ENCODE results near the gene MCC.

Gene MCC

GRCh38 chr5:113117543-113118115, 370.6 kb downstream of the MCC start:
- no peak for DNase-seq (ENCODE audit: low read depth)
- no peak overlapping the region for H3K4me3 ChIP-seq (ENCODE audit: low read depth, low read length)

GRCh38 chr5:113115956-113116355, 372.3 kb downstream of the MCC start:
- no peak for DNase-seq (ENCODE audit: low read depth)
- no peak overlapping the region for H3K4me3 ChIP-seq (ENCODE audit: low read depth, low read length)

- DNase-seq (ENCODE audit: low read depth) = no peak
These were observed 373.2 kb downstream of the MCC start for GRCh38 chr5:113115061-113115460.

GRCh38 chr5:113114559-113114958, 373.7 kb downstream of the MCC start:
- DNase-seq (ENCODE audit: low read depth) = no peak
- no peak overlapping the region for H3K4me3 ChIP-seq (ENCODE audit: low read depth, low read length)

More at GRCh38 chr5:113115061-113115460, 373.2 kb downstream of the MCC start:
- H3K4me3 ChIP-seq (ENCODE audit: low read depth, low read length) = no peak overlapping the region

GRCh38 chr5:113112435-113112834, 375.8 kb downstream of the MCC start:
- no peak overlapping the region for H3K4me3 ChIP-seq (ENCODE audit: low read depth, low read length)
- DNase-seq (ENCODE audit: low read depth) = peak; percentile 25

DNA sequence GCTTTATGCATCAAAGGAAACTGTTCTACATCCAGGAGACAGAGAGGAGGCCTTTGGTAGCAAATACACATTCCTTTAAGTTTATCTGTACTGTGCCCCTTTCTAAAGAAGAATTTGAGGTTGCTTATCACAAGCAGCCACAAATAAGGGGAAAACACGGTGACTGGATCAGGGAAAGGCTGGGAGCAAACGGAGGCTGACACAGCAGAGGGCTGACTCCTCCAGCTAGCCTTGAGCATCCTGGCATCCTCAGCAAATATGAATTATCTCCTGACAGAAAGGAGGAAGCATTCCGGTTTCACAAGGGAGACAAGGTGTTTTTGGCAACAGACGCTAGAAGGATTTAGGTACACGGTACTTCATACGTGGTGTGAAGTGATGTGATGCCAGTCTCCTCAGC, 378.1 kb downstream of the MCC start:
- no peak for DNase-seq (ENCODE audit: low read depth)
- no peak overlapping the region for H3K4me3 ChIP-seq (ENCODE audit: low read depth, low read length)

DNA sequence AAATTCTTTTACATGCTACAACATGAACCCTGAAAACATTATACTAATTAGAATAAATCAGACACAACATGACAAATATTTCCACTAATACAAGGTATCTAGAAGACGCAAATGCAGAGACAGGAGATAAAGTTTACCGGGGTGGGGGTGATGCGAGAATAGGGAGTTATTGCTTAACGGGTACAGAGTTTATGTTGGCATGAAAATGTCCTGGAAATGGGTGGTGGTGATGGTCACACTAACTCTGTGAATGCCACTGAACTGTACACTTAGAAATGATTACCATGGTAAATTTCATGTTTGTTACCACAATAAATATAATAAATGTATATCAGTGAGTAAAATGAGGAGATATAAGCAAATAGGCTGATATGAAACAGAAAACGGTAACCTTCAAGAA, 378.9 kb downstream of the MCC start:
- no peak for DNase-seq (ENCODE audit: low read depth)
- H3K4me3 ChIP-seq (ENCODE audit: low read depth, low read length) = no peak overlapping the region

DNA sequence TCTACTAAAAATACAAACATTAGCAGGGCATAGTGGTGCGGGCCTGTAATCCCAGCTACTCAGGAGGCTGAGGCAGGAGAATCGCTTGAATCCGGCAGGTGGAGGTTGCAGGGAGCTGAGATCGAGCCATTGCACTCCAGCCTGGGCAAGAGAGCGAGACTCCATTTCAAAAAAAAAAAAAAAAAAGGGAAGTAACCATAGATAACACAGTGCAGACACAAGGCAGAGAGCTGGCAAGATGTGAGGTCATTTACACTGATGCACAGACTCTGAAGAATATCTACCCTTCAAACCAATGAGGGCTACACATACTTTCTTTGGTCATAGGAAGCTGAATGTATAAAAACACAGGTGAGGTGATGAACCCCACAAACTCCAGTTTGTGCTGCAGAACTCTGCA, 379.8 kb downstream of the MCC start:
- H3K4me3 ChIP-seq (ENCODE audit: low read depth, low read length) = no peak overlapping the region
- DNase-seq (ENCODE audit: low read depth) = no peak

GRCh38 chr5:113106821-113107220, 381.4 kb downstream of the MCC start:
- H3K4me3 ChIP-seq (ENCODE audit: low read depth, low read length) = no peak overlapping the region

GRCh38 chr5:113105693-113106280, 382.5 kb downstream of the MCC start:
- no peak for DNase-seq (ENCODE audit: low read depth)
- H3K4me3 ChIP-seq (ENCODE audit: low read depth, low read length) = no peak overlapping the region

More at GRCh38 chr5:113106821-113107220, 381.4 kb downstream of the MCC start:
- DNase-seq (ENCODE audit: low read depth) = no peak

GRCh38 chr5:113103330-113103729, 384.9 kb downstream of the MCC start:
- H3K4me3 ChIP-seq (ENCODE audit: low read depth, low read length) = no peak overlapping the region
- DNase-seq (ENCODE audit: low read depth) = no peak

DNA sequence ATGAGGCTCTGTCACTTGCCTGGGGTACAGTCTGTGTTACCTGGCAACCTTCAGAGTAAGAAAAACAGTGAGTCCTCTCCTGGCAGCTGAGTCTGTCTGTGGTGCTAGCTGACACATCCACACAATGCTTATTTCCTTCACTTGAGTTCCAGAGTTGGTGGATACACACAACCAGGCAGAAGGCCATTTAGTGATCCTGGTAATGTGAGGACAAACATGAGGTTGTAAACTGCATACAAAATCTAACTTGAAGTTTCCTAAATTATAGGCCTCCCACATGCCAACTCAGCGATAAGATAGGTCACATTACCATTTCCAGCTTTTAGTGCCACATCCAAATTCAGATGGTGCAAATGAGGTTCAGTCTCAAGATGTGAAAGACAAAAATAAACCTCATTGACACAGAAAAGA, 386.1 kb downstream of the MCC start:
- no peak overlapping the region for H3K4me3 ChIP-seq (ENCODE audit: low read depth, low read length)
- no peak for DNase-seq (ENCODE audit: low read depth)

GRCh38 chr5:113100981-113101380, 387.3 kb downstream of the MCC start:
- no peak for DNase-seq (ENCODE audit: low read depth)
- H3K4me3 ChIP-seq (ENCODE audit: low read depth, low read length) = no peak overlapping the region

DNA sequence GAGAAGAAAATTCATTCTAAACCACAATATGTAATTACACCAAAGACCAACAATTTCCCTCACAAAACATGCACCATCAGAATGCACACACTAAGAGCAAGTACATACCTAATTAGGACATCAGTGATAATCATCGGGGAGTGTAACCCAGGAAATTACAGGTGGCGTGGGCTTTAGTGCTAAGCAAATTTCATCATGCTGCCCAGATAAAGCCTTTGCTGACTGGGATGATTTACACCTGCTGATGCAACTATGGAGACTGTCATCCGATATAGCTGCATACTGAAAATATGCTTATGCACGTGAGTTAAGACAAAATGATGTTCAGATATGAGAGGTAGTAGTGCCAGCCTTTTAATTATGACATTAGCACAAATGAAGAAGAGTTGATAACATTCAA, 388.4 kb downstream of the MCC start:
- DNase-seq (ENCODE audit: low read depth) = no peak
- no peak overlapping the region for H3K4me3 ChIP-seq (ENCODE audit: low read depth, low read length)

GRCh38 chr5:113098378-113098777, 389.9 kb downstream of the MCC start:
- no peak for DNase-seq (ENCODE audit: low read depth)

GRCh38 chr5:113095831-113096230, 392.4 kb downstream of the MCC start:
- DNase-seq (ENCODE audit: low read depth) = no peak

More at GRCh38 chr5:113098378-113098777, 389.9 kb downstream of the MCC start:
- H3K4me3 ChIP-seq (ENCODE audit: low read depth, low read length) = no peak overlapping the region

GRCh38 chr5:113093558-113093957, 394.7 kb downstream of the MCC start:
- no peak for DNase-seq (ENCODE audit: low read depth)
- H3K4me3 ChIP-seq (ENCODE audit: low read depth, low read length) = no peak overlapping the region

More at GRCh38 chr5:113095831-113096230, 392.4 kb downstream of the MCC start:
- no peak overlapping the region for H3K4me3 ChIP-seq (ENCODE audit: low read depth, low read length)

- no peak overlapping the region for H3K4me3 ChIP-seq (ENCODE audit: low read depth, low read length)
- no peak for DNase-seq (ENCODE audit: low read depth)
These were observed 395.6 kb downstream of the MCC start for GRCh38 chr5:113092683-113093082.

DNA sequence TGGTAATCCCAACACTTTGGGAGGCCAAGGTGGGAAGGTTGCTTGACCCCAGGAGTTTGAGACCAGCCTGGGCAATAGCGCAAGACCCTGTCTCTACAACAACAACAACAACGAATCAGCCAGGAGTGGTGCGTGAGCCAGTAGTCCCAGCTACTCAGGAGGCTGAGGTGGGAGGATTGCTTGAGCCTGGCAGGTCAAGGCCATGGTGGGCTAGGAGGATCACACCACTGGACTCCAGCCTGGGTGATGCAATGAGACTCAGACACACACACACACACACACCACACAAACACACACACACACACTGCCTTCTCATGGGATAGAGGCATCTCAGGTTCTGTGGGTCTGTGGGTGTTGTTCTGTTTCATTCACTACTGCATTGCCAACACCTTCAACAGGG, 396.6 kb downstream of the MCC start:
- H3K4me3 ChIP-seq (ENCODE audit: low read depth, low read length) = no peak overlapping the region
- DNase-seq (ENCODE audit: low read depth) = no peak

- no peak overlapping the region for H3K4me3 ChIP-seq (ENCODE audit: low read depth, low read length)
- DNase-seq (ENCODE audit: low read depth) = no peak
These were observed 397.7 kb downstream of the MCC start for GRCh38 chr5:113090336-113091106.
